Transverse colon (tissue), 4 donors: ENCODE results near the gene UTRN.

Experiments used
- CTCF ChIP-seq, 5 experiments: fragments of 200-600 bp in 3 of 5; fragments of 450-650 bp in 2 of 5; sonication (generic) in 3 of 5; IDR thresholded peaks; 1 replicate in 2 of 5; 2 replicates in 3 of 5; pipeline ENCODE4 v1.5.1; 2016 to 2017; ENCODE audit warnings: antibody characterized with exemption in 5 of 5, inconsistent platforms in 3 of 5, mild to moderate bottlenecking in 2 of 5, moderate library complexity in 1 of 5
- EP300 ChIP-seq: sonication (generic); formaldehyde crosslinking; IDR thresholded peaks from one replicate; pipeline ENCODE4 v1.6.1; 2017; ENCODE audit warnings: antibody characterized with exemption, low read depth
- POLR2A ChIP-seq: fragments of 450-650 bp; IDR thresholded peaks from one replicate; pipeline ENCODE4 v1.6.1; 2016; ENCODE audit warnings: antibody characterized with exemption, mild to moderate bottlenecking, moderate library complexity
- POLR2AphosphoS5 ChIP-seq, 3 donors: sonication (generic); formaldehyde crosslinking; IDR thresholded peaks; one replicate each; pipeline ENCODE4 v1.6.1; 2016; ENCODE audit warnings: antibody characterized with exemption in 3 of 3

GRCh38 chr6:144298194-144298593 is 13.1 kb downstream of the UTRN start:
- TF ChIP-seq POLR2A (no peak), CTCF (IDR thresholded peaks at IDR 0.05) (no peak), POLR2AphosphoS5 (IDR thresholded peaks at IDR 0.05) (no peak), EP300 (no peak)
